H9 (cell line): ENCODE results near the gene A1CF. TPM values are rescaled to one million over a fixed set of nuclear protein-coding genes. Genes with fewer than 3 reads are reported as not detected.

Experiments
- DNase-seq: peaks from one replicate; pipeline ENCODE4 v3.0.0-alpha.2; 2017
- H2AFZ ChIP-seq: one replicate; pipeline ENCODE4 v1.6.1; 2013; ENCODE audit warnings: mild to moderate bottlenecking, low read length, control low read depth, moderate library complexity
- H2AK5ac ChIP-seq: 2 replicates; pipeline ENCODE4 v1.6.1; 2013; ENCODE audit warnings: low read length, control low read depth, mixed read lengths; ENCODE audit not compliant: insufficient read length
- H2BK120ac ChIP-seq: one replicate; pipeline ENCODE4 v1.6.1; 2013; ENCODE audit warnings: low read depth, mild to moderate bottlenecking, low read length, control low read depth, inconsistent platforms; ENCODE audit not compliant: poor library complexity, severe bottlenecking
- H2BK12ac ChIP-seq: 2 replicates; pipeline ENCODE4 v1.6.1; 2013; ENCODE audit warnings: low read length, control low read depth, mixed read lengths, low read depth; ENCODE audit not compliant: insufficient read length
- H2BK15ac ChIP-seq: 2 replicates; pipeline ENCODE4 v1.6.1; 2013; ENCODE audit warnings: low read depth, low read length, control low read depth
- H2BK20ac ChIP-seq: one replicate; pipeline ENCODE4 v1.6.1; 2013; ENCODE audit warnings: low read depth, mild to moderate bottlenecking, low read length, control low read depth, inconsistent platforms; ENCODE audit not compliant: poor library complexity, severe bottlenecking
- H2BK5ac ChIP-seq: 2 replicates; pipeline ENCODE4 v1.6.1; 2013; ENCODE audit warnings: low read length, control low read depth, mixed read lengths; ENCODE audit not compliant: insufficient read length
- H3K14ac ChIP-seq: 2 replicates; pipeline ENCODE4 v1.6.1; 2013; ENCODE audit warnings: low read length, control low read depth; ENCODE audit not compliant: insufficient read depth
- H3K18ac ChIP-seq: 2 replicates; pipeline ENCODE4 v1.6.1; 2013; ENCODE audit warnings: low read depth, mild to moderate bottlenecking, mixed read lengths, low read length, control low read depth; ENCODE audit not compliant: insufficient read length
- H3K23ac ChIP-seq: 2 replicates; pipeline ENCODE4 v1.6.1; 2013; ENCODE audit warnings: low read length, control low read depth, mixed read lengths, low read depth; ENCODE audit not compliant: insufficient read length
- H3K23me2 ChIP-seq: 2 replicates; pipeline ENCODE4 v1.6.1; 2013; ENCODE audit warnings: low read depth, mild to moderate bottlenecking, mixed read lengths, low read length, control low read depth; ENCODE audit not compliant: insufficient read length, poor library complexity, severe bottlenecking
- H3K27ac ChIP-seq: 2 replicates; pipeline ENCODE4 v1.5.1; 2013; ENCODE audit warnings: low read length, control low read depth, mixed read lengths, low read depth; ENCODE audit not compliant: insufficient read length
- H3K27me3 ChIP-seq: 2 replicates; pipeline ENCODE4 v1.6.1; 2013; ENCODE audit warnings: low read length, control low read depth, inconsistent platforms; ENCODE audit not compliant: insufficient read depth
- H3K4ac ChIP-seq: 2 replicates; pipeline ENCODE4 v1.6.1; 2013; ENCODE audit warnings: low read depth, mild to moderate bottlenecking, control low read depth, inconsistent platforms, low read length, moderate library complexity
- H3K4me1 ChIP-seq: 2 replicates; pipeline ENCODE4 v1.6.1; 2013; ENCODE audit warnings: low read length, control low read depth, inconsistent platforms; ENCODE audit not compliant: insufficient read depth
- H3K4me2 ChIP-seq: 2 replicates; pipeline ENCODE4 v1.6.1; 2013; ENCODE audit warnings: low read length, control low read depth, mixed read lengths; ENCODE audit not compliant: insufficient read length, insufficient read depth
- H3K56ac ChIP-seq: 2 replicates; pipeline ENCODE4 v1.6.1; 2013; ENCODE audit warnings: low read depth, mild to moderate bottlenecking, mixed read lengths, low read length, control low read depth; ENCODE audit not compliant: insufficient read length
- H3K79me1 ChIP-seq: 2 replicates; pipeline ENCODE4 v1.6.1; 2013; ENCODE audit warnings: low read depth, mild to moderate bottlenecking, moderate library complexity, low read length, control low read depth, inconsistent platforms; ENCODE audit not compliant: insufficient read depth, poor library complexity, severe bottlenecking
- H3K79me2 ChIP-seq: 2 replicates; pipeline ENCODE4 v1.6.1; 2013; ENCODE audit warnings: low read length, control low read depth, inconsistent platforms; ENCODE audit not compliant: insufficient read depth
- H3K9ac ChIP-seq: 2 replicates; pipeline ENCODE4 v1.6.1; 2013; ENCODE audit warnings: low read length, control low read depth, mixed read lengths; ENCODE audit not compliant: insufficient read length; ENCODE audit errors: extremely low read depth
- H3K9me3 ChIP-seq: one replicate; pipeline ENCODE4 v1.6.1; 2013; ENCODE audit warnings: low read depth, low read length, inconsistent platforms; ENCODE audit not compliant: control insufficient read depth
- H3T11ph ChIP-seq: one replicate; pipeline ENCODE4 v1.6.1; 2013; ENCODE audit warnings: mild to moderate bottlenecking, low read length, control low read depth, inconsistent platforms
- H4K20me1 ChIP-seq: one replicate; pipeline ENCODE4 v1.6.1; 2013; ENCODE audit not compliant: control insufficient read depth, insufficient read length, insufficient read depth
- H4K5ac ChIP-seq: 2 replicates; pipeline ENCODE4 v1.6.1; 2013; ENCODE audit warnings: low read depth, mild to moderate bottlenecking, mixed read lengths, low read length, control low read depth; ENCODE audit not compliant: insufficient read length
- H4K8ac ChIP-seq: replicated peaks from 2 replicates; pipeline ENCODE4 v1.6.1; 2013; ENCODE audit warnings: low read length, control low read depth, mixed read lengths, low read depth; ENCODE audit not compliant: insufficient read length
- H4K91ac ChIP-seq: 2 replicates; pipeline ENCODE4 v1.6.1; 2013; ENCODE audit warnings: low read depth, mild to moderate bottlenecking, moderate library complexity, mixed read lengths, low read length, control low read depth; ENCODE audit not compliant: insufficient read length
- H3K27ac Mint-ChIP-seq, 3 experiments: 2 replicates in 2 of 3; 3 replicates in 1 of 3; pipeline ENCODE4 v1.8.0; 2020 to 2021; ENCODE audit warnings: mixed read lengths in 3 of 3, mild to moderate bottlenecking in 1 of 3, moderate library complexity in 1 of 3
- H3K27me3 Mint-ChIP-seq: 2 replicates; pipeline ENCODE4 v1.8.0; 2021; ENCODE audit warnings: low read depth, mild to moderate bottlenecking, moderate library complexity, mixed read lengths
- H3K36me3 Mint-ChIP-seq, 3 experiments: 2 replicates in 2 of 3; 3 replicates in 1 of 3; pipeline ENCODE4 v1.8.0; 2020 to 2021; ENCODE audit warnings: low read depth in 3 of 3, mixed read lengths in 3 of 3; ENCODE audit not compliant: insufficient read depth in 1 of 3
- H3K4me1 Mint-ChIP-seq, 2 experiments: 2 replicates each; pipeline ENCODE4 v1.8.0; 2020; ENCODE audit warnings: mixed read lengths in 2 of 2
- H3K4me3 Mint-ChIP-seq, 2 experiments: 2 replicates in 1 of 2; 3 replicates in 1 of 2; pipeline ENCODE4 v1.8.0; 2020 to 2021; ENCODE audit warnings: mild to moderate bottlenecking in 2 of 2, mixed read lengths in 2 of 2, moderate library complexity in 1 of 2
- H3K9me3 Mint-ChIP-seq, 2 experiments: 2 replicates in 1 of 2; 3 replicates in 1 of 2; pipeline ENCODE4 v1.8.0; 2020; ENCODE audit warnings: mild to moderate bottlenecking in 2 of 2, mixed read lengths in 2 of 2, moderate library complexity in 1 of 2
- WGBS: extraction: QIAGEN DNeasy Blood & Tissue Kit; methylation state at CpG from one replicate; pipeline ENCODE4 v1.1.7; 2013; ENCODE audit warnings: missing lambda C conversion rate, low lambda C conversion rate, mixed read lengths; ENCODE audit not compliant: insufficient read length; ENCODE audit errors: extremely low coverage; 5-methylcytosine and 5-hydroxymethylcytosine counted together
- long read RNA-seq: library from polyadenylated mRNA; unstranded; transcript quantifications from one replicate; pipeline ENCODE4 v2.0.0, GENCODE V29; 2020
- total RNA-seq: library from RNA; stranded (reverse); gene quantifications from 2 replicates; pipeline ENCODE4 v1.2.1, GENCODE V29; 2021
- TF ChIP-seq, protein P1 (sequence below): fragments of 200-600 bp; sonication (generic); conservative IDR thresholded peaks from 3 replicates; pipeline ENCODE4 v1.8.0; 2021; ENCODE audit warnings: antibody characterized with exemption, mild to moderate bottlenecking

Gene A1CF
- not detected in 2 replicates for total RNA-seq
- long read RNA-seq, result 0 reads

GRCh38 chr10:50885097-50885859 is at the start of gene A1CF:
Gene A1CF (minus strand): TSS chr10:50885627. CDS start chr10:50859940, 25,687 bp downstream.
- no peak within 1 kb of the TSS for H3K27ac ChIP-seq
- H4K20me1 ChIP-seq, result no peaks in the 10 kb centered on the region
- Mint-ChIP-seq H3K27me3 (no peaks in the 10 kb centered on the region), H3K36me3 (no peaks in the 10 kb centered on the region), H3K4me3 (no peak within 1 kb of the TSS), H3K4me1 (no peaks in the 10 kb centered on the region), H3K27ac (no peak within 1 kb of the TSS), H3K9me3 (no peaks in the 10 kb centered on the region)
- no peak within 1 kb of the TSS for H2BK12ac ChIP-seq
- H3K4me1 ChIP-seq, result no peaks in the 10 kb centered on the region
- no peaks in the 10 kb centered on the region for H3K27me3 ChIP-seq
- H3K14ac ChIP-seq, result no peak within 1 kb of the TSS
- H2BK120ac ChIP-seq, result no peak within 1 kb of the TSS
- H2BK5ac ChIP-seq, result no peak within 1 kb of the TSS
- H4K5ac ChIP-seq, result no peak within 1 kb of the TSS
- H3K9me3 ChIP-seq, result no peaks in the 10 kb centered on the region
- WGBS, result no CpG with 5 or more reads among the region's 7 CpGs
- no peak within 1 kb of the TSS for H3K4me2 ChIP-seq
- H3K79me2 ChIP-seq, result no peaks in the 10 kb centered on the region
- H4K8ac ChIP-seq, result no peak within 1 kb of the TSS
- H2BK20ac ChIP-seq, result no peak within 1 kb of the TSS
- H2AFZ ChIP-seq, result no peak within 1 kb of the TSS
- no peak within 1 kb of the TSS for H3K18ac ChIP-seq
- H3T11ph ChIP-seq, result no peak within 1 kb of the TSS
- no peak within 1 kb of the TSS for H3K56ac ChIP-seq
- no peak within 1 kb of the TSS for H4K91ac ChIP-seq
- H3K4ac ChIP-seq, result no peak within 1 kb of the TSS
- no peaks in the 10 kb centered on the region for H3K79me1 ChIP-seq
- H3K23ac ChIP-seq, result no peak within 1 kb of the TSS
- no peak within 1 kb of the TSS for H3K9ac ChIP-seq
- TF ChIP-seq, protein P1, sequence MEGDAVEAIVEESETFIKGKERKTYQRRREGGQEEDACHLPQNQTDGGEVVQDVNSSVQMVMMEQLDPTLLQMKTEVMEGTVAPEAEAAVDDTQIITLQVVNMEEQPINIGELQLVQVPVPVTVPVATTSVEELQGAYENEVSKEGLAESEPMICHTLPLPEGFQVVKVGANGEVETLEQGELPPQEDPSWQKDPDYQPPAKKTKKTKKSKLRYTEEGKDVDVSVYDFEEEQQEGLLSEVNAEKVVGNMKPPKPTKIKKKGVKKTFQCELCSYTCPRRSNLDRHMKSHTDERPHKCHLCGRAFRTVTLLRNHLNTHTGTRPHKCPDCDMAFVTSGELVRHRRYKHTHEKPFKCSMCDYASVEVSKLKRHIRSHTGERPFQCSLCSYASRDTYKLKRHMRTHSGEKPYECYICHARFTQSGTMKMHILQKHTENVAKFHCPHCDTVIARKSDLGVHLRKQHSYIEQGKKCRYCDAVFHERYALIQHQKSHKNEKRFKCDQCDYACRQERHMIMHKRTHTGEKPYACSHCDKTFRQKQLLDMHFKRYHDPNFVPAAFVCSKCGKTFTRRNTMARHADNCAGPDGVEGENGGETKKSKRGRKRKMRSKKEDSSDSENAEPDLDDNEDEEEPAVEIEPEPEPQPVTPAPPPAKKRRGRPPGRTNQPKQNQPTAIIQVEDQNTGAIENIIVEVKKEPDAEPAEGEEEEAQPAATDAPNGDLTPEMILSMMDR, result no peak
- no peak within 1 kb of the TSS for H2AK5ac ChIP-seq
- no peaks in the 10 kb centered on the region for H3K23me2 ChIP-seq
- no peak within 1 kb of the TSS for H2BK15ac ChIP-seq
- no peak for DNase-seq
